Fibroblast of upper back skin (primary cell): ENCODE data around the gene PTPRE.

Experiments
- DNase-seq: peaks from one replicate; pipeline ENCODE4 v3.0.0-alpha.2; 2013

Gene PTPRE

GRCh38 chr10:127908106-127908958 lies 1.4 kb downstream of the PTPRE start:
- no peak for DNase-seq

GRCh38 chr10:127908959-127909267 lies 2.0 kb downstream of the PTPRE start:
- no peak for DNase-seq

GRCh38 chr10:127909716-127910463 lies 3.0 kb downstream of the PTPRE start:
- DNase-seq: no peak

GRCh38 chr10:127910464-127910770 lies 3.5 kb downstream of the PTPRE start:
- DNase-seq: no peak

- no peak for DNase-seq
Measured at GRCh38 chr10:127911218-127911866, 4.4 kb downstream of the PTPRE start.

GRCh38 chr10:127911867-127912257 lies 5.0 kb downstream of the PTPRE start:
- no peak for DNase-seq

GRCh38 chr10:127912607-127913367 lies 5.9 kb downstream of the PTPRE start:
- no peak for DNase-seq

GRCh38 chr10:127913368-127913759 lies 6.5 kb downstream of the PTPRE start:
- no peak for DNase-seq

GRCh38 chr10:127915324-127915723 lies 8.4 kb downstream of the PTPRE start:
- DNase-seq: no peak

GRCh38 chr10:127916826-127917225 lies 9.9 kb downstream of the PTPRE start:
- no peak for DNase-seq

GRCh38 chr10:127918572-127918971 lies 11.7 kb downstream of the PTPRE start:
- no peak for DNase-seq

- no peak for DNase-seq
Measured at GRCh38 chr10:127919418-127920271, 12.7 kb downstream of the PTPRE start.

- no peak for DNase-seq
Measured at GRCh38 chr10:127920306-127921074, 13.6 kb downstream of the PTPRE start.

- no peak for DNase-seq
Measured at GRCh38 chr10:127921075-127921752, 14.3 kb downstream of the PTPRE start.

- DNase-seq: no peak
Measured at GRCh38 chr10:127921753-127922145, 14.8 kb downstream of the PTPRE start.

GRCh38 chr10:127922206-127922605 lies 15.3 kb downstream of the PTPRE start:
- no peak for DNase-seq

- peak; percentile 11 for DNase-seq
Measured at GRCh38 chr10:127922675-127923366, 15.9 kb downstream of the PTPRE start.

GRCh38 chr10:127923646-127924045 lies 16.7 kb downstream of the PTPRE start:
- DNase-seq: no peak

- no peak for DNase-seq
Measured at GRCh38 chr10:127925471-127926207, 18.7 kb downstream of the PTPRE start.

- no peak for DNase-seq
Measured at GRCh38 chr10:127926455-127926854, 19.6 kb downstream of the PTPRE start.
